ENCODE measurements around the gene USP54. TPM values are rescaled to one million over a fixed set of nuclear protein-coding genes. Genes with fewer than 3 reads are reported as not detected.

Gene USP54
- total RNA-seq, 1 donor from 2014 or later: 9.1 TPM

Other genes starting within 250 kb of the USP54 start
- 1.3 TPM for gene CFAP70, start 232.5 kb downstream of the USP54 start, total RNA-seq (ENCODE audit: unreplicated experiment)
- gene ANXA7, start 177.3 kb downstream of the USP54 start, total RNA-seq (ENCODE audit: unreplicated experiment): 35.9 TPM
- gene MSS51, start 157.8 kb downstream of the USP54 start, total RNA-seq (ENCODE audit: unreplicated experiment): 3.5 TPM
- gene PPP3CB, start 95.3 kb downstream of the USP54 start, total RNA-seq (ENCODE audit: unreplicated experiment): 67.9 TPM
- gene MYOZ1, start 50.1 kb upstream of the USP54 start, total RNA-seq (ENCODE audit: unreplicated experiment): 0.64 TPM
- 0.42 TPM for gene SYNPO2L, start 64.7 kb upstream of the USP54 start, total RNA-seq (ENCODE audit: unreplicated experiment)
- 10.9 TPM for gene AGAP5, start 106.8 kb upstream of the USP54 start, total RNA-seq (ENCODE audit: unreplicated experiment)
- gene SEC24C, start 153.0 kb upstream of the USP54 start, total RNA-seq (ENCODE audit: unreplicated experiment): 91.1 TPM
- 30.9 TPM for gene CHCHD1, start 190.7 kb upstream of the USP54 start, total RNA-seq (ENCODE audit: unreplicated experiment)
- 165 TPM for gene ZSWIM8, start 194.3 kb upstream of the USP54 start, total RNA-seq (ENCODE audit: unreplicated experiment)
- 34.4 TPM for gene NDST2, start 220.3 kb upstream of the USP54 start, total RNA-seq (ENCODE audit: unreplicated experiment)